Measurements from ENCODE around the gene PCDHB1.

Gene PCDHB1

DNA sequence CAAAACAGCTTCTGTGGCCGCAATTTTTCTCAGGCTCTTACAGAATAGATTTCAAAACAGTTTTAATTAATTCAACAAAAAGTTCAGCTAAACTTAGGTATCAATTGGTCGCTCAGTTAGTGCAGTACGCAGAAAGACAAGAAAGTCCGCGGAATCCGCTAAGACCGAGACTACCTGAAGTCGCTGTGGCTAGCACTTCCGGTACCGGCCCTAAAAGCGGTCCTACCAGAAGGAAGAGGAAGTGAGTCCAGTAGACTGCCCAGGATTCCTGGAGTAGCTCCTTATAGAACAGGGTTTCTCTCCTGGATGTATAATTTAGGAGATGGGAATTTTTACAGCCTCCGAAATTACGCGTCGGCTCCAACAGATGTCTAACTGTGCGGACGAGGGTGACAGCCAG lies 26.7 kb downstream of the PCDHB1 start:
- Histone ChIP-seq H4K20me1 (ENCODE audit: insufficient read depth, low read length) (no peaks in the 10 kb centered on the region), H3K27me3 (ENCODE audit: insufficient read depth, low read length, poor library complexity) (no peaks in the 10 kb centered on the region), H3K27ac (ENCODE audit: low read length) (no peak overlapping the region), H3K4me2 (ENCODE audit: insufficient read depth, low read length) (no peak overlapping the region), H3K36me3 (ENCODE audit: insufficient read depth, low read length) (no peaks in the 10 kb centered on the region), H3K9ac (ENCODE audit: low read depth, low read length) (no peak overlapping the region), H3K79me2 (ENCODE audit: insufficient read depth, low read length) (no peaks in the 10 kb centered on the region), H3K9me3 (ENCODE audit: insufficient read depth, low read length, severe bottlenecking) (no peaks in the 10 kb centered on the region), H3K4me3 (ENCODE audit: low read depth in 1 of 2, low read length in 2 of 2) (no peak overlapping the region), H2AFZ (ENCODE audit: low read depth, low read length) (no peak overlapping the region), H3K4me1 (ENCODE audit: insufficient read depth, low read length) (no peaks in the 10 kb centered on the region)
- TF ChIP-seq, protein P1, sequence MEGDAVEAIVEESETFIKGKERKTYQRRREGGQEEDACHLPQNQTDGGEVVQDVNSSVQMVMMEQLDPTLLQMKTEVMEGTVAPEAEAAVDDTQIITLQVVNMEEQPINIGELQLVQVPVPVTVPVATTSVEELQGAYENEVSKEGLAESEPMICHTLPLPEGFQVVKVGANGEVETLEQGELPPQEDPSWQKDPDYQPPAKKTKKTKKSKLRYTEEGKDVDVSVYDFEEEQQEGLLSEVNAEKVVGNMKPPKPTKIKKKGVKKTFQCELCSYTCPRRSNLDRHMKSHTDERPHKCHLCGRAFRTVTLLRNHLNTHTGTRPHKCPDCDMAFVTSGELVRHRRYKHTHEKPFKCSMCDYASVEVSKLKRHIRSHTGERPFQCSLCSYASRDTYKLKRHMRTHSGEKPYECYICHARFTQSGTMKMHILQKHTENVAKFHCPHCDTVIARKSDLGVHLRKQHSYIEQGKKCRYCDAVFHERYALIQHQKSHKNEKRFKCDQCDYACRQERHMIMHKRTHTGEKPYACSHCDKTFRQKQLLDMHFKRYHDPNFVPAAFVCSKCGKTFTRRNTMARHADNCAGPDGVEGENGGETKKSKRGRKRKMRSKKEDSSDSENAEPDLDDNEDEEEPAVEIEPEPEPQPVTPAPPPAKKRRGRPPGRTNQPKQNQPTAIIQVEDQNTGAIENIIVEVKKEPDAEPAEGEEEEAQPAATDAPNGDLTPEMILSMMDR (IDR thresholded peaks at IDR 0.05; ENCODE audit: borderline replicate concordance, extremely low read depth, low read length, poor library complexity, severe bottlenecking) = no peak
- no peak for TF ChIP-seq EZH2 (IDR thresholded peaks at IDR 0.05; ENCODE audit: borderline replicate concordance, low read depth, low read length, severe bottlenecking)
- ATAC-seq (ENCODE audit: insufficient read depth, low read depth) = no peak
- no peak for DNase-seq

DNA sequence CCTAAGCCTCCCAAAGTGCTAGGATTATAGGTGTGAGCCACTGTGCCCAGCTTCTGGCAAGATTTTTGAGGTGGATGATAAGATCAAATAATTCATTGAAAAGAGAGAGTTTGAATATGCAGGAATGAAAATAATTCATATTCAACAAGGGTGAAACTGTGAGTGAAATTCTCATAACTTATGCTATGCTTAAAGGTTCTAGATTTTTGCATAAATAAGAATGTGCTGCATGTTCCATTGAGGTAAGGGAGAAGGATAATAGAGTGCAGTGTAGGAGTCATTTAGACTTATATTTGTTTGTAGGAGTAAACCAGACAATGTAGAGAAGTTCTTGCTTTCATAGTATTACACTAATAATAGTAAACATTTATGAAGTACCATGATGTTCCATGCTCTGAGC lies 31.1 kb downstream of the PCDHB1 start:
- no peak for DNase-seq
- H3K27me3 ChIP-seq (ENCODE audit: insufficient read depth, low read length, poor library complexity) = no peaks in the 10 kb centered on the region
- H3K9ac ChIP-seq (ENCODE audit: low read depth, low read length) = no peak overlapping the region
- H3K36me3 ChIP-seq (ENCODE audit: insufficient read depth, low read length) = no peaks in the 10 kb centered on the region
- no peak for ATAC-seq (ENCODE audit: insufficient read depth, low read depth)
- no peak overlapping the region for H3K4me3 ChIP-seq (ENCODE audit: low read depth in 1 of 2, low read length in 2 of 2)
- H3K9me3 ChIP-seq (ENCODE audit: insufficient read depth, low read length, severe bottlenecking) = no peaks in the 10 kb centered on the region
- H3K27ac ChIP-seq (ENCODE audit: low read length) = no peak overlapping the region
- H2AFZ ChIP-seq (ENCODE audit: low read depth, low read length) = no peak overlapping the region
- no peak for TF ChIP-seq EZH2 (IDR thresholded peaks at IDR 0.05; ENCODE audit: borderline replicate concordance, low read depth, low read length, severe bottlenecking)
- TF ChIP-seq, protein P1 (IDR thresholded peaks at IDR 0.05; ENCODE audit: borderline replicate concordance, extremely low read depth, low read length, poor library complexity, severe bottlenecking) = no peak
- H4K20me1 ChIP-seq (ENCODE audit: insufficient read depth, low read length) = no peaks in the 10 kb centered on the region
- H3K4me2 ChIP-seq (ENCODE audit: insufficient read depth, low read length) = no peak overlapping the region
- no peaks in the 10 kb centered on the region for H3K4me1 ChIP-seq (ENCODE audit: insufficient read depth, low read length)
- no peaks in the 10 kb centered on the region for H3K79me2 ChIP-seq (ENCODE audit: insufficient read depth, low read length)

DNA sequence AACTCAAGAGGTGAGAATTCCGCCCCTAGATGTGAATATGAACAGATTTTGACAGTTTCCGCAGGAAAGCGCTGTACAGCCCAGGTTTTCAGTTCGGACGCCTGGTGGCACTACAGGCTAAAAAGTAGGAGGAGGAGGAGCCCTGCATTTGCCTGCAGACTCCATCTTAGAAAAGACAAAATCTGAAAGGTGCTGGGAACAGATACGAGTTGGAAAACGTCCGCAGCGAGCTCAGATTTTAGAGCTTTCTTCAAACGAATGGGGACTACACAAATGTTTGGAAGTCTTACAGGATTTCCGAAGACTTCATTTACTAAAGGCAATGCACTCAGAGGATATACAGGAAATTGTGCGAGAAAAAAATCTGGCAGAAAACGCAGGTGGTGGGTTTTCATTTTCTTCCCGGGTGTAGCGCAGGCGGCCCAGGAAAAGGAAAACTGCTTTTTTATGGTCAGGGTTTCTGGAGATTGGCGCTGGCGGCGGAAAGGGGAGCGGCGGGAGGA lies 33.4 kb downstream of the PCDHB1 start:
- TF ChIP-seq, protein P1 (IDR thresholded peaks at IDR 0.05; ENCODE audit: borderline replicate concordance, extremely low read depth, low read length, poor library complexity, severe bottlenecking) = peak; percentile 25
- TF ChIP-seq EZH2 (IDR thresholded peaks at IDR 0.05; ENCODE audit: borderline replicate concordance, low read depth, low read length, severe bottlenecking) = no peak

More for the DNA sequence above, 33.4 kb downstream of the PCDHB1 start:
- Histone ChIP-seq H3K27ac (ENCODE audit: low read length) (no peak overlapping the region), H3K4me1 (ENCODE audit: insufficient read depth, low read length) (no peaks in the 10 kb centered on the region), H3K79me2 (ENCODE audit: insufficient read depth, low read length) (no peaks in the 10 kb centered on the region), H4K20me1 (ENCODE audit: insufficient read depth, low read length) (no peaks in the 10 kb centered on the region), H3K36me3 (ENCODE audit: insufficient read depth, low read length) (no peaks in the 10 kb centered on the region), H3K27me3 (ENCODE audit: insufficient read depth, low read length, poor library complexity) (no peaks in the 10 kb centered on the region), H3K4me3 (ENCODE audit: low read depth in 1 of 2, low read length in 2 of 2) (no peak overlapping the region), H3K9ac (ENCODE audit: low read depth, low read length) (no peak overlapping the region), H3K4me2 (ENCODE audit: insufficient read depth, low read length) (no peak overlapping the region), H2AFZ (ENCODE audit: low read depth, low read length) (no peak overlapping the region), H3K9me3 (ENCODE audit: insufficient read depth, low read length, severe bottlenecking) (no peaks in the 10 kb centered on the region)
- DNase-seq (peak; percentile 25), ATAC-seq (ENCODE audit: insufficient read depth, low read depth) (peak; percentile 68; the same call in 1 of the 3 replicates)
